Measurements from ENCODE around the gene SAMD10. TPM values are rescaled to one million over a fixed set of nuclear protein-coding genes. Genes with fewer than 3 reads are reported as not detected.
A peak's percentile ranks its signal among the peaks of the same experiment; 100 is the strongest.

The SAMD10 gene
- total RNA-seq, 4 donors from 2014 or later = 5.9 to 86.2 (median 19.4) TPM

DNA sequence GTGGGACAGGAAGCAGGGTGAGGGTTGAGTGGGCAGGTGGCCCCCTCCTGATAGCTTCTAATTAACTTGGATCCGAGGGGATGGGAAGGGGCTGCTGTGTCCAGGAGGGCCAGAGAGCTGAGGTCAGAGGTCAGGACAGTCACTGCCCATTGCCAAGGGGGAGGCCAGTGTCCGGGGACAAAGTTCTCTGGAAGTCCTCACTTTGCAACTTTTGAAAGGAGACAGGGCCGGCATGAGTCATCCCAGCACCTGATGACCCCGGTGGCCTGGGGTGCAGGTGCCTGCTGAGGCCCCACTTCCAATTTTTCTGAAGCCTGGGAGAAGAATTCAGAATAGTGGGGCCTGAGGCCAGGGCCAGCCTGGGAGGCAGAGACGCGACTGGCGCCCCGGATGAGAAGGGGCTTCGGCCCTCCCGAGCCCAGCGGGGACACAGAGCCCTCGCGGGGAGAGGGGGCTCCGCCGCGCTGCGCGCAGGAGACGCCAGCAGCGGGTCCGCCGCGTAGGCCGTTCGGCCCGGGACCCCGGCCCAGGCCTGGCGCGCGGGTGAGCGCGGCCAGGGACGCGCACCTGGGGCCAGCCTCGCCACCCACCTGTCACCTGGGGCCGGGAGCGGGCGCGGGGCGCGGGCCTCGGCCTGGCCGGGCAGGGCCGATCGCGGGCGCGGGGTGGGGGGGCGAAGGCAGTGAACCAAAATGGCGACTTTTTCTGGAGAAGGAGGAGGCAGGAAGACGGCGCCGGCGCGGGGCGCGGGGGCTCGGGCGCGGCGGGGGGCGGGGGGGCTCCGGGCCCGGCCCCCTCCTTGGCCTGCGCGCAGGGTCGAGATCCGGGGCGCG is 10.3 kb downstream of the SAMD10 start:
- peak overlapping the region; percentile 40 to 74 (median 70) for H3K27ac ChIP-seq
- 2% methylated on average over 19 of the region's 70 CpGs; no CpG with 5 or more reads in 1 of the 2 donors for WGBS, 2 donors (ENCODE audit: low coverage in 1 of 2)
- H3K36me3 ChIP-seq = no peaks in the 10 kb centered on the region
- intact Hi-C loops (cut with DNase I; ENCODE audit: low total_unique reads) = no loop called here
- in situ Hi-C loops (cut with MboI; ENCODE audit: low pct_ligation_motif_present in 1 of 4, low pct_unique_long_range_greater_than_20kb in 1 of 4, low sequenced_read_pairs in 3 of 4) = no loop called here
- H3K4me3 ChIP-seq = peak overlapping the region; percentile 39 to 66 (median 56)
- H3K27me3 ChIP-seq = peaks cover 13% of the 10 kb centered on the region
- no peaks in the 10 kb centered on the region for H3K9me3 ChIP-seq
- peak; percentile 25 for DNase-seq
- H3K4me1 ChIP-seq = peaks cover 8 to 23% (median 13%) of the 10 kb centered on the region in 4 donors
- TF ChIP-seq POLR2AphosphoS5 (IDR thresholded peaks at IDR 0.05) = no peak
- TF ChIP-seq, protein P1, sequence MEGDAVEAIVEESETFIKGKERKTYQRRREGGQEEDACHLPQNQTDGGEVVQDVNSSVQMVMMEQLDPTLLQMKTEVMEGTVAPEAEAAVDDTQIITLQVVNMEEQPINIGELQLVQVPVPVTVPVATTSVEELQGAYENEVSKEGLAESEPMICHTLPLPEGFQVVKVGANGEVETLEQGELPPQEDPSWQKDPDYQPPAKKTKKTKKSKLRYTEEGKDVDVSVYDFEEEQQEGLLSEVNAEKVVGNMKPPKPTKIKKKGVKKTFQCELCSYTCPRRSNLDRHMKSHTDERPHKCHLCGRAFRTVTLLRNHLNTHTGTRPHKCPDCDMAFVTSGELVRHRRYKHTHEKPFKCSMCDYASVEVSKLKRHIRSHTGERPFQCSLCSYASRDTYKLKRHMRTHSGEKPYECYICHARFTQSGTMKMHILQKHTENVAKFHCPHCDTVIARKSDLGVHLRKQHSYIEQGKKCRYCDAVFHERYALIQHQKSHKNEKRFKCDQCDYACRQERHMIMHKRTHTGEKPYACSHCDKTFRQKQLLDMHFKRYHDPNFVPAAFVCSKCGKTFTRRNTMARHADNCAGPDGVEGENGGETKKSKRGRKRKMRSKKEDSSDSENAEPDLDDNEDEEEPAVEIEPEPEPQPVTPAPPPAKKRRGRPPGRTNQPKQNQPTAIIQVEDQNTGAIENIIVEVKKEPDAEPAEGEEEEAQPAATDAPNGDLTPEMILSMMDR (IDR thresholded peaks at IDR 0.05) = no peak
- no peak for TF ChIP-seq POLR2A (IDR thresholded peaks at IDR 0.05)
- no peak for TF ChIP-seq EP300 (IDR thresholded peaks at IDR 0.05; ENCODE audit: low read depth)

GRCh38 chr20:63968136-63968927 is 11.1 kb downstream of the SAMD10 start:
- WGBS, 2 donors (ENCODE audit: low coverage in 1 of 2) = 80 to 100% methylated on average over 3 to 13 of the region's 14 CpGs
- intact Hi-C loops (cut with DNase I; ENCODE audit: low total_unique reads) = no loop called here
- Histone ChIP-seq H3K9me3 (no peaks in the 10 kb centered on the region), H3K27me3 (peaks cover 13% of the 10 kb centered on the region), H3K4me3 (peak overlapping the region in 1 of 4 donors; percentile 66), H3K4me1 (peaks cover 8 to 16% (median 11%) of the 10 kb centered on the region in 4 donors), H3K36me3 (no peaks in the 10 kb centered on the region), H3K27ac (peak overlapping the region in 3 of 4 donors; percentile 67 to 74 (median 72))
- in situ Hi-C loops (cut with MboI; ENCODE audit: low pct_ligation_motif_present in 1 of 4, low pct_unique_long_range_greater_than_20kb in 1 of 4, low sequenced_read_pairs in 3 of 4) = no loop called here
- peak; percentile 7 for DNase-seq
- TF ChIP-seq, protein P1 (IDR thresholded peaks at IDR 0.05) = no peak
- TF ChIP-seq POLR2A (IDR thresholded peaks at IDR 0.05) = no peak

- WGBS, 2 donors (ENCODE audit: low coverage in 1 of 2) = 83 to 96% methylated on average over 5 to 22 of the region's 28 CpGs
- Histone ChIP-seq H3K9me3 (no peaks in the 10 kb centered on the region), H3K27me3 (peaks cover 13% of the 10 kb centered on the region), H3K4me3 (no peak overlapping the region), H3K36me3 (no peaks in the 10 kb centered on the region), H3K27ac (no peak overlapping the region), H3K4me1 (peaks cover 8 to 16% (median 11%) of the 10 kb centered on the region in 4 donors)
- DNase-seq = peak; percentile 8
- intact Hi-C loops (cut with DNase I; ENCODE audit: low total_unique reads) = no loop called here
- in situ Hi-C loops (cut with MboI; ENCODE audit: low pct_ligation_motif_present in 1 of 4, low pct_unique_long_range_greater_than_20kb in 1 of 4, low sequenced_read_pairs in 3 of 4) = no loop called here
- TF ChIP-seq, protein P1 (IDR thresholded peaks at IDR 0.05) = no peak
- TF ChIP-seq POLR2A (IDR thresholded peaks at IDR 0.05) (no peak), EP300 (IDR thresholded peaks at IDR 0.05; ENCODE audit: low read depth) (no peak), POLR2AphosphoS5 (IDR thresholded peaks at IDR 0.05) (no peak)
Measured at GRCh38 chr20:63967330-63968135, 11.9 kb downstream of the SAMD10 start.

Measured in transverse colon (tissue), 4 donors.